NT2/D1 (cell line): ENCODE results near the gene PTPRB.

ENCODE experiments used
- DNase-seq: peaks from one replicate; pipeline ENCODE4 v3.0.0-alpha.2; 2011; ENCODE audit warnings: low read depth, low spot score
- H3K27me3 ChIP-seq: 2 replicates; pipeline ENCODE4 v1.6.0; 2011; ENCODE audit warnings: mild to moderate bottlenecking; ENCODE audit not compliant: insufficient read length, insufficient read depth
- H3K36me3 ChIP-seq: 2 replicates; pipeline ENCODE4 v1.6.1; 2011; ENCODE audit warnings: mild to moderate bottlenecking, low read length, mixed read lengths; ENCODE audit not compliant: insufficient read depth, insufficient read length
- H3K4me1 ChIP-seq: 2 replicates; pipeline ENCODE4 v1.5.1; 2011; ENCODE audit not compliant: insufficient read depth, insufficient read length
- H3K4me3 ChIP-seq: 2 replicates; pipeline ENCODE4 v1.5.1; 2011; ENCODE audit warnings: low read depth; ENCODE audit not compliant: insufficient read length
- H3K9ac ChIP-seq: 2 replicates; pipeline ENCODE4 v1.6.0; 2011; ENCODE audit warnings: low read depth; ENCODE audit not compliant: insufficient read length
- H3K9me3 ChIP-seq: 2 replicates; pipeline ENCODE4 v1.5.1; 2011; ENCODE audit warnings: mild to moderate bottlenecking, low read length; ENCODE audit not compliant: insufficient read depth
- SUZ12 ChIP-seq: IDR thresholded peaks from 2 replicates; pipeline ENCODE4 v1.6.1; 2011; ENCODE audit not compliant: insufficient read length, insufficient read depth; ENCODE audit errors: extremely low read depth
- YY1 ChIP-seq: IDR thresholded peaks from 2 replicates; pipeline ENCODE4 v1.6.1; 2011; ENCODE audit not compliant: insufficient read length, insufficient read depth
- ZNF274 ChIP-seq: IDR thresholded peaks from 2 replicates; pipeline ENCODE4 v1.6.1; 2011; ENCODE audit warnings: mild to moderate bottlenecking, low read depth, low read length

The PTPRB gene

GRCh38 chr12:70590051-70590450 is 47.2 kb downstream of the PTPRB start:
- Histone ChIP-seq H3K4me3 (no peak overlapping the region), H3K27me3 (no peaks in the 10 kb centered on the region), H3K9me3 (no peaks in the 10 kb centered on the region; the same call in 1 of the 2 replicates), H3K9ac (no peak overlapping the region), H3K4me1 (no peaks in the 10 kb centered on the region), H3K36me3 (no peaks in the 10 kb centered on the region)
- peak; percentile 78 for DNase-seq
- TF ChIP-seq ZNF274 (no peak), YY1 (no peak), SUZ12 (no peak)

- no peaks in the 10 kb centered on the region for H3K27me3 ChIP-seq
- no peaks in the 10 kb centered on the region for H3K36me3 ChIP-seq
- TF ChIP-seq ZNF274, result no peak
- TF ChIP-seq YY1, result no peak
- no peak for TF ChIP-seq SUZ12
- no peak overlapping the region for H3K4me3 ChIP-seq
- no peaks in the 10 kb centered on the region for H3K4me1 ChIP-seq
- DNase-seq, result no peak
- H3K9ac ChIP-seq, result no peak overlapping the region
- H3K9me3 ChIP-seq, result peaks cover 12% of the 10 kb centered on the region
Observed at GRCh38 chr12:70584332-70584731, 52.9 kb downstream of the PTPRB start.

- H3K27me3 ChIP-seq, result no peaks in the 10 kb centered on the region
- H3K4me1 ChIP-seq, result no peaks in the 10 kb centered on the region
- H3K9ac ChIP-seq, result no peak overlapping the region
- peaks cover 12% of the 10 kb centered on the region for H3K9me3 ChIP-seq
- TF ChIP-seq YY1 (no peak), ZNF274 (no peak), SUZ12 (no peak)
- no peak overlapping the region for H3K4me3 ChIP-seq
- no peak for DNase-seq
- no peaks in the 10 kb centered on the region for H3K36me3 ChIP-seq
Observed at GRCh38 chr12:70583251-70583650, 54.0 kb downstream of the PTPRB start.

GRCh38 chr12:70581208-70581607 is 56.0 kb downstream of the PTPRB start:
- no peaks in the 10 kb centered on the region for H3K27me3 ChIP-seq
- no peak overlapping the region for H3K9ac ChIP-seq
- peaks cover 12% of the 10 kb centered on the region for H3K9me3 ChIP-seq
- TF ChIP-seq ZNF274, result no peak
- TF ChIP-seq YY1, result no peak
- no peak for TF ChIP-seq SUZ12
- H3K36me3 ChIP-seq, result no peaks in the 10 kb centered on the region
- no peaks in the 10 kb centered on the region for H3K4me1 ChIP-seq
- DNase-seq, result no peak
- H3K4me3 ChIP-seq, result no peak overlapping the region

GRCh38 chr12:70577283-70577634 is 60.0 kb downstream of the PTPRB start:
- Histone ChIP-seq H3K36me3 (no peaks in the 10 kb centered on the region), H3K4me3 (no peak overlapping the region), H3K27me3 (no peaks in the 10 kb centered on the region), H3K9me3 (no peaks in the 10 kb centered on the region), H3K9ac (no peak overlapping the region), H3K4me1 (no peaks in the 10 kb centered on the region)
- no peak for DNase-seq
- no peak for TF ChIP-seq YY1
- no peak for TF ChIP-seq ZNF274
- no peak for TF ChIP-seq SUZ12

- no peaks in the 10 kb centered on the region for H3K36me3 ChIP-seq
- H3K4me1 ChIP-seq, result no peaks in the 10 kb centered on the region
- H3K9ac ChIP-seq, result no peak overlapping the region
- H3K27me3 ChIP-seq, result no peaks in the 10 kb centered on the region
- DNase-seq, result peak; percentile 69
- TF ChIP-seq SUZ12, result no peak
- H3K9me3 ChIP-seq, result no peaks in the 10 kb centered on the region
- no peak overlapping the region for H3K4me3 ChIP-seq
Observed at GRCh38 chr12:70576341-70577282, 60.6 kb downstream of the PTPRB start.

GRCh38 chr12:70571705-70572268 is 65.4 kb downstream of the PTPRB start:
- H3K4me1 ChIP-seq, result no peaks in the 10 kb centered on the region
- H3K27me3 ChIP-seq, result no peaks in the 10 kb centered on the region
- H3K4me3 ChIP-seq, result no peak overlapping the region
- no peak for DNase-seq
- H3K9ac ChIP-seq, result no peak overlapping the region
- TF ChIP-seq SUZ12 (no peak), YY1 (no peak), ZNF274 (no peak)
- H3K9me3 ChIP-seq, result no peaks in the 10 kb centered on the region
- no peaks in the 10 kb centered on the region for H3K36me3 ChIP-seq
